DND-41 (cell line): ENCODE data around the gene THSD4.
"Not testable (repeated sequence)": the region's sequence is repeated elsewhere in the genome, so short reads cannot be mapped to it uniquely, and the experiment has no call there.

Experiments
- ATAC-seq: fragments of 200-7000 bp; cut with Tn5 transposase; 3 replicates; pipeline ENCODE4 v1.9.1; 2021; ENCODE audit warnings: low read depth; ENCODE audit not compliant: insufficient read depth
- DNase-seq: peaks from one replicate; pipeline ENCODE4 v3.0.0-alpha.2; 2020
- H2AFZ ChIP-seq: 2 replicates; pipeline ENCODE4 v1.6.0; 2012; ENCODE audit warnings: low read depth, low read length
- H3K27ac ChIP-seq: 2 replicates; pipeline ENCODE4 v1.5.1; 2012; ENCODE audit warnings: low read length, inconsistent platforms
- H3K27me3 ChIP-seq: fragments of 200-600 bp; sonication (generic); 2 replicates; pipeline ENCODE4 v1.6.0; 2012; ENCODE audit warnings: low read length, mild to moderate bottlenecking, inconsistent platforms; ENCODE audit not compliant: insufficient read depth, poor library complexity
- H3K36me3 ChIP-seq: 2 replicates; pipeline ENCODE4 v1.5.1; 2012; ENCODE audit warnings: low read length, inconsistent platforms; ENCODE audit not compliant: insufficient read depth
- H3K4me1 ChIP-seq: 2 replicates; pipeline ENCODE4 v1.5.1; 2012; ENCODE audit warnings: mild to moderate bottlenecking, low read length; ENCODE audit not compliant: insufficient read depth
- H3K4me2 ChIP-seq: 2 replicates; pipeline ENCODE4 v1.6.0; 2012; ENCODE audit warnings: mild to moderate bottlenecking, moderate library complexity, low read length, inconsistent platforms; ENCODE audit not compliant: insufficient read depth
- H3K4me3 ChIP-seq, 2 experiments: fragments of 200-600 bp in 1 of 2; shearing (Covaris generic) in 1 of 2; 2 replicates each; pipeline ENCODE4 v1.5.1; 2012 to 2016; ENCODE audit warnings: inconsistent platforms in 2 of 2, low read length in 2 of 2, mild to moderate bottlenecking in 2 of 2, low read depth in 1 of 2, moderate library complexity in 1 of 2
- H3K79me2 ChIP-seq: 2 replicates; pipeline ENCODE4 v1.6.0; 2012; ENCODE audit warnings: low read length, inconsistent platforms; ENCODE audit not compliant: insufficient read depth
- H3K9ac ChIP-seq: 2 replicates; pipeline ENCODE4 v1.6.0; 2012; ENCODE audit warnings: low read depth, mild to moderate bottlenecking, inconsistent platforms, low read length, moderate library complexity
- H3K9me3 ChIP-seq: 2 replicates; pipeline ENCODE4 v1.5.1; 2012; ENCODE audit warnings: low read length, moderate library complexity, mild to moderate bottlenecking, inconsistent platforms; ENCODE audit not compliant: insufficient read depth, severe bottlenecking
- H4K20me1 ChIP-seq: 2 replicates; pipeline ENCODE4 v1.6.0; 2012; ENCODE audit warnings: low read length; ENCODE audit not compliant: insufficient read depth
- EZH2 ChIP-seq: IDR thresholded peaks from 3 replicates; pipeline ENCODE4 v1.6.1; 2012; ENCODE audit warnings: borderline replicate concordance, low read depth, mild to moderate bottlenecking, moderate library complexity, low read length, inconsistent platforms; ENCODE audit not compliant: severe bottlenecking
- TF ChIP-seq, protein P1 (sequence below): IDR thresholded peaks from 2 replicates; pipeline ENCODE4 v1.5.1; 2012; ENCODE audit warnings: borderline replicate concordance, low read length, moderate library complexity, mild to moderate bottlenecking; ENCODE audit not compliant: poor library complexity, severe bottlenecking; ENCODE audit errors: extremely low read depth

The THSD4 gene

DNA sequence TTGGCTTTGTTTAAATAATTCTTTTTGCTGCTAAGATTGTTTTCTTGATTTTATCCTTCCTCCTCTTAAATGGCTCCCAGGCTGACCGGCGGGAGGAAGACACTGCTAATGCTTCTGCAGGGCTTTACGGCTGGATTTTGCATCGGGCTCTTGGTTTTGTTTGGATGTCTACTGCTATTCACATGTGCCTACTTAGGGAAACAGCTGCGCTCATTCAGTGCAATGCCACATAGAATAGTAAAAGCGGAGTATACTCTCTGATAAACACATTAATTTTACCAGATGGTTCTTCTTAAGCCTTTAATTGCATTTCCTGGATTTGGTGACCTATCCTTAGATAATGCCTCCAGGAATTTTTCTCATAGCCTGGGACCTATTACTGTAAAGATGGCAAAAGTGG lies 146.6 kb downstream of the THSD4 start:
- Histone ChIP-seq H3K36me3 (no peaks in the 10 kb centered on the region), H3K4me3 (no peak overlapping the region), H2AFZ (no peak overlapping the region), H3K4me1 (no peaks in the 10 kb centered on the region), H3K27me3 (no peaks in the 10 kb centered on the region), H4K20me1 (no peaks in the 10 kb centered on the region), H3K27ac (no peak overlapping the region), H3K79me2 (no peaks in the 10 kb centered on the region), H3K9ac (no peak overlapping the region), H3K9me3 (no peaks in the 10 kb centered on the region), H3K4me2 (no peak overlapping the region)
- DNase-seq (no peak), ATAC-seq (no peak)
- TF ChIP-seq, protein P1, sequence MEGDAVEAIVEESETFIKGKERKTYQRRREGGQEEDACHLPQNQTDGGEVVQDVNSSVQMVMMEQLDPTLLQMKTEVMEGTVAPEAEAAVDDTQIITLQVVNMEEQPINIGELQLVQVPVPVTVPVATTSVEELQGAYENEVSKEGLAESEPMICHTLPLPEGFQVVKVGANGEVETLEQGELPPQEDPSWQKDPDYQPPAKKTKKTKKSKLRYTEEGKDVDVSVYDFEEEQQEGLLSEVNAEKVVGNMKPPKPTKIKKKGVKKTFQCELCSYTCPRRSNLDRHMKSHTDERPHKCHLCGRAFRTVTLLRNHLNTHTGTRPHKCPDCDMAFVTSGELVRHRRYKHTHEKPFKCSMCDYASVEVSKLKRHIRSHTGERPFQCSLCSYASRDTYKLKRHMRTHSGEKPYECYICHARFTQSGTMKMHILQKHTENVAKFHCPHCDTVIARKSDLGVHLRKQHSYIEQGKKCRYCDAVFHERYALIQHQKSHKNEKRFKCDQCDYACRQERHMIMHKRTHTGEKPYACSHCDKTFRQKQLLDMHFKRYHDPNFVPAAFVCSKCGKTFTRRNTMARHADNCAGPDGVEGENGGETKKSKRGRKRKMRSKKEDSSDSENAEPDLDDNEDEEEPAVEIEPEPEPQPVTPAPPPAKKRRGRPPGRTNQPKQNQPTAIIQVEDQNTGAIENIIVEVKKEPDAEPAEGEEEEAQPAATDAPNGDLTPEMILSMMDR = no peak
- no peak for TF ChIP-seq EZH2

DNA sequence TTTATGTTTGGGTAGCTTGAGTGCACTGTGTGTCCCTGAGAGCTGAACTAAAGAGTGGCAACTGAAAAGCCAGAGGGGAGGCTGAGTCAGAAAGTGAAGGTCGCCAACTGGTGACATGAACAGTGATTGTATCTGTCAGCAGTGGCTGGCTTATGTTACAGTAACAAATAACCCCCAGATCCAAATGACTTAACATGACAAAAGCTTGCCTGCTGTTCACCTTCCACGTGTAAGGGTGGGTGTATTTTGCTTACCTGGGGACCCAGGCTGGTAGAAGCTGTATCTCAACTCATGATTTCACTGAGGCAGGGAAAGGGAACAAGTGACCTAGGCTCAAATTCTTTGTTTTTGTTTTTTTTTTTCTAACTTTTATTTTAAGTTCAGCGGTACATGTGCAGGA lies 147.3 kb downstream of the THSD4 start:
- no peak overlapping the region for H2AFZ ChIP-seq
- H3K9me3 ChIP-seq = no peaks in the 10 kb centered on the region
- DNase-seq = no peak
- ATAC-seq = no peak
- TF ChIP-seq, protein P1 = no peak
- TF ChIP-seq EZH2 = no peak
- H3K4me3 ChIP-seq = no peak overlapping the region
- no peaks in the 10 kb centered on the region for H3K4me1 ChIP-seq
- no peaks in the 10 kb centered on the region for H3K79me2 ChIP-seq
- H3K36me3 ChIP-seq = no peaks in the 10 kb centered on the region
- H3K27me3 ChIP-seq = no peaks in the 10 kb centered on the region
- no peaks in the 10 kb centered on the region for H4K20me1 ChIP-seq
- H3K4me2 ChIP-seq = no peak overlapping the region
- H3K27ac ChIP-seq = no peak overlapping the region
- no peak overlapping the region for H3K9ac ChIP-seq

DNA sequence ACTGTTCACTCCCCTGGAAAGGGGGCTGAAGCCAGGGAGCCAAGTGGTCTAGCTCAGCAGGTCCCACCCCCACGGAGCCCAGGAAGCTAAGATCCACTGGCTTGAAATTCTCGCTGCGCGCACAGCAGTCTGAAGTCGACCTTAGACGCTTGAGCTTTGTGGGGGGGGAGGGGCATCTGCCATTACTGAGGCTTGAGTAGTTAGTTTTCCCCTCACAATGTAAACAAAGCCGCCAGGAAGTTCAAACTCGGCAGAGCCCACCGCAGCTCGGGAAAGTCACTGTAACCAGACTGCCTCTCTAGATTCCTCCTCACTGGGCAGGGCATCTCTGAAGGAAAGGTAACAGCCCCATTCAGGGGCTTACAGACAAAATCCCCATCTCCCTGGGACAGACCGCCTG lies 150.3 kb downstream of the THSD4 start:
- not testable (repeated sequence) for H3K4me2 ChIP-seq, H3K9ac ChIP-seq, H3K27me3 ChIP-seq, H3K9me3 ChIP-seq, DNase-seq, H3K79me2 ChIP-seq, H3K4me3 ChIP-seq, H3K4me1 ChIP-seq, H3K27ac ChIP-seq, H4K20me1 ChIP-seq, H2AFZ ChIP-seq, ATAC-seq, H3K36me3 ChIP-seq

DNA sequence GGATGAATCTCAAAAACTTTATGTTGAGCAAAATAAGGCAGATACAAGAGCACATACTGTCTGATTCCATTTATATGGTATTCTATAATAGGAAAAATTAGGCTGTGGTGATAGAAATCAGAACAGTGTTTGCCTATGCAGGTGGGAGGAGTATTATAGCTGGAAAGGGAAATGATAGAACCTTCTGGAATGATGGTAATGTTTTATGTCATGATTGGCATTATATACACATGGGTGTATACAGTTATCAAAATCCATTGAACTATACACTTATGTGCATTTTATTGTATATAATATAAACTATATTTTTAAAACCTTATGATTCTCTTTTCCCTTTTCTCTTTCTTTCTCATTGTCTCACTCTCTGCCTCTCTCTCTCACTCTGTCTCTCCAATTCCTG lies 156.1 kb downstream of the THSD4 start:
- Histone ChIP-seq H3K79me2 (no peaks in the 10 kb centered on the region), H3K4me2 (no peak overlapping the region), H3K36me3 (no peaks in the 10 kb centered on the region), H3K4me3 (no peak overlapping the region), H3K27ac (no peak overlapping the region), H3K9ac (no peak overlapping the region), H2AFZ (no peak overlapping the region), H3K27me3 (no peaks in the 10 kb centered on the region), H3K4me1 (no peaks in the 10 kb centered on the region), H3K9me3 (no peaks in the 10 kb centered on the region), H4K20me1 (no peaks in the 10 kb centered on the region)
- DNase-seq (no peak), ATAC-seq (no peak)
- TF ChIP-seq, protein P1 = no peak
- no peak for TF ChIP-seq EZH2
